HepG2 (cell line): ENCODE measurements around the gene PPP1R15A.

Source experiments
- BRCA1 ChIP-seq: sonication (generic); formaldehyde crosslinking; IDR thresholded peaks from 2 replicates; pipeline ENCODE4 v1.4.0; 2020; ENCODE audit warnings: missing genetic modification reagents
- FOXA1 ChIP-seq, 2 experiments: fragments of 450-650 bp in 1 of 2; sonication (generic) in 1 of 2; formaldehyde crosslinking in 1 of 2; IDR thresholded peaks; 2 replicates each; pipeline versions ENCODE4 v1.4.0 to v1.6.1; 2016 to 2020; ENCODE audit warnings: missing genetic modification reagents in 1 of 2
- FOXK2 ChIP-seq: fragments of 450-650 bp; IDR thresholded peaks from 2 replicates; pipeline ENCODE4 v1.6.1; 2016
- PCBP2 ChIP-seq: fragments of 200-400 bp; formaldehyde crosslinking; optimal IDR thresholded peaks from 2 replicates; pipeline ENCODE3; 2018; ENCODE audit warnings: low read length, low read depth; ENCODE audit not compliant: poor library complexity, severe bottlenecking
- TFE3 ChIP-seq: IDR thresholded peaks from 2 replicates; pipeline ENCODE4 v1.6.1; 2016
- U2AF1 ChIP-seq: fragments of 200-400 bp; formaldehyde crosslinking; optimal IDR thresholded peaks from 2 replicates; pipeline ENCODE3; 2017; ENCODE audit warnings: mild to moderate bottlenecking, low read depth, low read length
- ZNF280D ChIP-seq: sonication (generic); formaldehyde crosslinking; IDR thresholded peaks from 2 replicates; pipeline ENCODE4 v1.5.1; 2020; ENCODE audit warnings: mild to moderate bottlenecking, missing genetic modification reagents
- ZNF30 ChIP-seq: sonication (generic); formaldehyde crosslinking; IDR thresholded peaks from 2 replicates; pipeline ENCODE4 v1.5.0; 2020; ENCODE audit warnings: mild to moderate bottlenecking, missing genetic modification reagents
- ZNF512 ChIP-seq: sonication (generic); formaldehyde crosslinking; IDR thresholded peaks from 2 replicates; pipeline ENCODE4 v1.4.0; 2020; ENCODE audit warnings: mild to moderate bottlenecking, missing genetic modification reagents
- ZNF558 ChIP-seq: sonication (generic); formaldehyde crosslinking; IDR thresholded peaks from 2 replicates; pipeline ENCODE4 v1.9.0; 2022; ENCODE audit warnings: mild to moderate bottlenecking, missing genetic modification reagents, borderline replicate concordance
- TF ChIP-seq, protein P1 (sequence below), 2 experiments: sonication (generic) in 1 of 2; formaldehyde crosslinking in 1 of 2; IDR thresholded peaks; 2 replicates each; pipeline versions ENCODE4 v1.5.1 to v1.6.1; 2011 to 2020; ENCODE audit warnings: borderline replicate concordance in 1 of 2, low read depth in 1 of 2, low read length in 1 of 2, mild to moderate bottlenecking in 1 of 2, missing genetic modification reagents in 1 of 2, moderate library complexity in 1 of 2

GRCh38 chr19:48836089-48837017, 35.9 kb upstream of the PPP1R15A start, which contains the start of gene HSD17B14:
- TF ChIP-seq U2AF1 = no peak
- no peak for TF ChIP-seq TFE3 (CRISPR knock-in tag)
- TF ChIP-seq, protein P1, sequence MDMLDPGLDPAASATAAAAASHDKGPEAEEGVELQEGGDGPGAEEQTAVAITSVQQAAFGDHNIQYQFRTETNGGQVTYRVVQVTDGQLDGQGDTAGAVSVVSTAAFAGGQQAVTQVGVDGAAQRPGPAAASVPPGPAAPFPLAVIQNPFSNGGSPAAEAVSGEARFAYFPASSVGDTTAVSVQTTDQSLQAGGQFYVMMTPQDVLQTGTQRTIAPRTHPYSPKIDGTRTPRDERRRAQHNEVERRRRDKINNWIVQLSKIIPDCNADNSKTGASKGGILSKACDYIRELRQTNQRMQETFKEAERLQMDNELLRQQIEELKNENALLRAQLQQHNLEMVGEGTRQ (IDR thresholded peaks at IDR 0.05; ENCODE audit: low read depth, low read length) = no peak
- TF ChIP-seq, protein P1 (CRISPR knock-in tag; IDR thresholded peaks at IDR 0.05; ENCODE audit: borderline replicate concordance) = 0 out of 2 replicates have a peak, but pooled peaks have one; percentile 35
- TF ChIP-seq ZNF512 (CRISPR knock-in tag) = no peak
- TF ChIP-seq ZNF558 (CRISPR knock-in tag) = no peak
- no peak for TF ChIP-seq ZNF280D
- TF ChIP-seq FOXA1 (IDR thresholded peaks at IDR 0.05) = no peak
- TF ChIP-seq FOXA1 (CRISPR knock-in tag; IDR thresholded peaks at IDR 0.05) = no peak
- no peak for TF ChIP-seq FOXK2
- TF ChIP-seq BRCA1 (CRISPR knock-in tag) = no peak
- TF ChIP-seq PCBP2 = no peak
- no peak for TF ChIP-seq ZNF30 (CRISPR knock-in tag)
